ENCODE data around the gene TJP3. TPM values are rescaled to one million over a fixed set of nuclear protein-coding genes. Genes with fewer than 3 reads are reported as not detected.

TJP3 gene
- total RNA-seq, 3 donors from 2014 or later = 0.16 to 36.6 (median 20.0) TPM

GRCh38 chr19:3783660-3784584 is 75.7 kb downstream of the TJP3 start:
- intact Hi-C loops (cut with DNase I; ENCODE audit: low total_unique reads) = no loop called here
- peaks cover 0 to 50% of the 10 kb centered on the region in 2 donors for H3K27me3 ChIP-seq
- H3K4me3 ChIP-seq = no peak overlapping the region
- no peak overlapping the region for H3K27ac ChIP-seq
- no peak for TF ChIP-seq CTCF (IDR thresholded peaks at IDR 0.05)
- H3K36me3 ChIP-seq = no peaks in the 10 kb centered on the region
- no peak for DNase-seq (ENCODE audit: low spot score in 2 of 2)
- H3K9me3 ChIP-seq = peaks cover 24 to 26% of the 10 kb centered on the region in 2 donors
- H3K4me1 ChIP-seq = no peaks in the 10 kb centered on the region

GRCh38 chr19:3784607-3785450 is 76.6 kb downstream of the TJP3 start:
- DNase-seq (ENCODE audit: low spot score in 2 of 2) = no peak
- Histone ChIP-seq H3K4me1 (no peaks in the 10 kb centered on the region), H3K27ac (no peak overlapping the region), H3K36me3 (no peaks in the 10 kb centered on the region), H3K4me3 (peak overlapping the region in 2 of 3 donors; percentile 41 to 60), H3K9me3 (peaks cover 24 to 26% of the 10 kb centered on the region in 2 donors), H3K27me3 (peaks cover 0 to 44% of the 10 kb centered on the region in 2 donors)
- intact Hi-C loops (cut with DNase I; ENCODE audit: low total_unique reads) = no loop called here
- TF ChIP-seq CTCF (IDR thresholded peaks at IDR 0.05) (no peak), POLR2A (IDR thresholded peaks at IDR 0.05) (no peak), POLR2AphosphoS5 (IDR thresholded peaks at IDR 0.05) (no peak)

- no peaks in the 10 kb centered on the region for H3K36me3 ChIP-seq
- intact Hi-C loops (cut with DNase I; ENCODE audit: low total_unique reads) = no loop called here
- H3K27me3 ChIP-seq = peaks cover 0 to 44% of the 10 kb centered on the region in 2 donors
- H3K9me3 ChIP-seq = peaks cover 24 to 26% of the 10 kb centered on the region in 2 donors
- no peak for TF ChIP-seq POLR2A (IDR thresholded peaks at IDR 0.05)
- no peak for TF ChIP-seq POLR2AphosphoS5 (IDR thresholded peaks at IDR 0.05)
- no peak for TF ChIP-seq CTCF (IDR thresholded peaks at IDR 0.05)
- no peak for DNase-seq (ENCODE audit: low spot score in 2 of 2)
- H3K27ac ChIP-seq = no peak overlapping the region
- no peaks in the 10 kb centered on the region for H3K4me1 ChIP-seq
- peak overlapping the region; percentile 10 to 60 (median 41) for H3K4me3 ChIP-seq
These were observed 77.3 kb downstream of the TJP3 start for GRCh38 chr19:3785451-3785937.

- no peaks in the 10 kb centered on the region for H3K4me1 ChIP-seq
- H3K27me3 ChIP-seq = peaks cover 0 to 44% of the 10 kb centered on the region in 2 donors
- peak within 1 kb of the TSS; percentile 10 to 60 (median 41) for H3K4me3 ChIP-seq
- H3K36me3 ChIP-seq = no peaks in the 10 kb centered on the region
- intact Hi-C loops (cut with DNase I; ENCODE audit: low total_unique reads) = no loop called here
- no peak within 1 kb of the TSS for H3K27ac ChIP-seq
- TF ChIP-seq POLR2AphosphoS5 (IDR thresholded peaks at IDR 0.05) (no peak), POLR2A (IDR thresholded peaks at IDR 0.05) (no peak), CTCF (IDR thresholded peaks at IDR 0.05) (no peak)
- DNase-seq (ENCODE audit: low spot score in 2 of 2) = no peak
- peaks cover 17 to 19% of the 10 kb centered on the region in 2 donors for H3K9me3 ChIP-seq
These were observed 78.0 kb downstream of the TJP3 start, which contains the start of gene MATK for GRCh38 chr19:3785938-3786824. Gene MATK (minus strand): TSS chr19:3786381. CDS start chr19:3785135, 1,246 bp downstream.
